DND-41 (cell line): Measurements from ENCODE around the gene DHX15.

Source experiments
- ATAC-seq: fragments of 200-7000 bp; cut with Tn5 transposase; 3 replicates; pipeline ENCODE4 v1.9.1; 2021; ENCODE audit warnings: low read depth; ENCODE audit not compliant: insufficient read depth
- DNase-seq: peaks from one replicate; pipeline ENCODE4 v3.0.0-alpha.2; 2020
- H2AFZ ChIP-seq: 2 replicates; pipeline ENCODE4 v1.6.0; 2012; ENCODE audit warnings: low read depth, low read length
- H3K27ac ChIP-seq: 2 replicates; pipeline ENCODE4 v1.5.1; 2012; ENCODE audit warnings: low read length, inconsistent platforms
- H3K27me3 ChIP-seq: fragments of 200-600 bp; sonication (generic); 2 replicates; pipeline ENCODE4 v1.6.0; 2012; ENCODE audit warnings: low read length, mild to moderate bottlenecking, inconsistent platforms; ENCODE audit not compliant: insufficient read depth, poor library complexity
- H3K36me3 ChIP-seq: 2 replicates; pipeline ENCODE4 v1.5.1; 2012; ENCODE audit warnings: low read length, inconsistent platforms; ENCODE audit not compliant: insufficient read depth
- H3K4me1 ChIP-seq: 2 replicates; pipeline ENCODE4 v1.5.1; 2012; ENCODE audit warnings: mild to moderate bottlenecking, low read length; ENCODE audit not compliant: insufficient read depth
- H3K4me2 ChIP-seq: 2 replicates; pipeline ENCODE4 v1.6.0; 2012; ENCODE audit warnings: mild to moderate bottlenecking, moderate library complexity, low read length, inconsistent platforms; ENCODE audit not compliant: insufficient read depth
- H3K4me3 ChIP-seq, 2 experiments: fragments of 200-600 bp in 1 of 2; shearing (Covaris generic) in 1 of 2; 2 replicates each; pipeline ENCODE4 v1.5.1; 2012 to 2016; ENCODE audit warnings: inconsistent platforms in 2 of 2, low read length in 2 of 2, mild to moderate bottlenecking in 2 of 2, low read depth in 1 of 2, moderate library complexity in 1 of 2
- H3K79me2 ChIP-seq: 2 replicates; pipeline ENCODE4 v1.6.0; 2012; ENCODE audit warnings: low read length, inconsistent platforms; ENCODE audit not compliant: insufficient read depth
- H3K9ac ChIP-seq: 2 replicates; pipeline ENCODE4 v1.6.0; 2012; ENCODE audit warnings: low read depth, mild to moderate bottlenecking, inconsistent platforms, low read length, moderate library complexity
- H3K9me3 ChIP-seq: 2 replicates; pipeline ENCODE4 v1.5.1; 2012; ENCODE audit warnings: low read length, moderate library complexity, mild to moderate bottlenecking, inconsistent platforms; ENCODE audit not compliant: insufficient read depth, severe bottlenecking
- H4K20me1 ChIP-seq: 2 replicates; pipeline ENCODE4 v1.6.0; 2012; ENCODE audit warnings: low read length; ENCODE audit not compliant: insufficient read depth
- CTCF ChIP-seq: IDR thresholded peaks from 2 replicates; pipeline ENCODE4 v1.5.1; 2012; ENCODE audit warnings: borderline replicate concordance, low read length, moderate library complexity, mild to moderate bottlenecking; ENCODE audit not compliant: poor library complexity, severe bottlenecking; ENCODE audit errors: extremely low read depth
- EZH2 ChIP-seq: IDR thresholded peaks from 3 replicates; pipeline ENCODE4 v1.6.1; 2012; ENCODE audit warnings: borderline replicate concordance, low read depth, mild to moderate bottlenecking, moderate library complexity, low read length, inconsistent platforms; ENCODE audit not compliant: severe bottlenecking

The DHX15 gene

GRCh38 chr4:24561438-24562139 is 22.8 kb downstream of the DHX15 start:
- no peaks in the 10 kb centered on the region for H3K9me3 ChIP-seq
- no peak overlapping the region for H3K9ac ChIP-seq
- peaks cover 100% of the 10 kb centered on the region for H3K79me2 ChIP-seq
- H4K20me1 ChIP-seq, result peaks cover 98% of the 10 kb centered on the region
- DNase-seq (no peak), ATAC-seq (no peak)
- H2AFZ ChIP-seq, result no peak overlapping the region
- H3K27me3 ChIP-seq, result no peaks in the 10 kb centered on the region
- peaks cover 83% of the 10 kb centered on the region for H3K36me3 ChIP-seq
- no peak overlapping the region for H3K27ac ChIP-seq
- no peak overlapping the region for H3K4me2 ChIP-seq
- no peak overlapping the region for H3K4me3 ChIP-seq
- no peaks in the 10 kb centered on the region; the same call in 1 of the 2 replicates for H3K4me1 ChIP-seq
- TF ChIP-seq EZH2 (no peak), CTCF (no peak)

- Histone ChIP-seq H3K9me3 (no peaks in the 10 kb centered on the region), H3K36me3 (peaks cover 83% of the 10 kb centered on the region), H3K79me2 (peaks cover 100% of the 10 kb centered on the region), H3K4me3 (no peak overlapping the region), H3K9ac (no peak overlapping the region), H4K20me1 (peaks cover 98% of the 10 kb centered on the region), H3K4me1 (no peaks in the 10 kb centered on the region; the same call in 1 of the 2 replicates), H2AFZ (no peak overlapping the region), H3K27ac (no peak overlapping the region), H3K27me3 (no peaks in the 10 kb centered on the region), H3K4me2 (no peak overlapping the region)
- no peak for DNase-seq
- TF ChIP-seq EZH2 (no peak), CTCF (no peak)
- no peak for ATAC-seq
Measured at GRCh38 chr4:24560868-24561368, 23.4 kb downstream of the DHX15 start.

GRCh38 chr4:24559889-24560288 is 24.5 kb downstream of the DHX15 start:
- Histone ChIP-seq H2AFZ (no peak overlapping the region), H3K9ac (no peak overlapping the region), H3K36me3 (peaks cover 82% of the 10 kb centered on the region), H3K9me3 (no peaks in the 10 kb centered on the region), H3K4me2 (no peak overlapping the region), H3K4me1 (no peaks in the 10 kb centered on the region; the same call in 1 of the 2 replicates), H3K4me3 (no peak overlapping the region), H4K20me1 (peaks cover 95% of the 10 kb centered on the region), H3K79me2 (peaks cover 100% of the 10 kb centered on the region), H3K27me3 (no peaks in the 10 kb centered on the region), H3K27ac (no peak overlapping the region)
- TF ChIP-seq CTCF (no peak), EZH2 (no peak)
- ATAC-seq, result no peak
- no peak for DNase-seq
